ENCODE measurements around the gene HESX1.
A peak's percentile ranks its signal among the peaks of the same experiment; 100 is the strongest.

HESX1 gene

GRCh38 chr3:57169108-57169507 is 30.7 kb downstream of the HESX1 start:
- FAIRE-seq: no peak
- DNase-seq (ENCODE audit: insufficient read length, low spot score): no peak

- DNase-seq (ENCODE audit: insufficient read length, low spot score): no peak
- no peak for FAIRE-seq
These were observed 31.6 kb downstream of the HESX1 start for GRCh38 chr3:57168151-57168550.

- DNase-seq (ENCODE audit: insufficient read length, low spot score) (no peak), FAIRE-seq (no peak)
These were observed 33.1 kb downstream of the HESX1 start for GRCh38 chr3:57166660-57167059.

- FAIRE-seq: no peak
- no peak for DNase-seq (ENCODE audit: insufficient read length, low spot score)
These were observed 34.1 kb downstream of the HESX1 start for GRCh38 chr3:57165641-57166040.

- DNase-seq (ENCODE audit: insufficient read length, low spot score) (peak; percentile 57), FAIRE-seq (peak; percentile 81)
These were observed 34.9 kb downstream of the HESX1 start, which contains the start of gene IL17RD for GRCh38 chr3:57164657-57165573. Gene IL17RD (minus strand): TSS chr3:57165353. CDS start chr3:57165286, 67 bp downstream.

GRCh38 chr3:57164217-57164656 is 35.5 kb downstream of the HESX1 start:
- FAIRE-seq (no peak), DNase-seq (ENCODE audit: insufficient read length, low spot score) (no peak)

- DNase-seq (ENCODE audit: insufficient read length, low spot score) (no peak), FAIRE-seq (no peak)
These were observed 36.0 kb downstream of the HESX1 start for GRCh38 chr3:57163751-57164150.

GRCh38 chr3:57161915-57162314 is 37.9 kb downstream of the HESX1 start:
- FAIRE-seq (no peak), DNase-seq (ENCODE audit: insufficient read length, low spot score) (no peak)

GRCh38 chr3:57160765-57161538 is 38.8 kb downstream of the HESX1 start:
- DNase-seq (ENCODE audit: insufficient read length, low spot score): no peak

GRCh38 chr3:57160076-57160764 is 39.6 kb downstream of the HESX1 start:
- FAIRE-seq (no peak), DNase-seq (ENCODE audit: insufficient read length, low spot score) (no peak)

More at GRCh38 chr3:57160765-57161538, 38.8 kb downstream of the HESX1 start:
- no peak for FAIRE-seq

GRCh38 chr3:57158813-57159738 is 40.7 kb downstream of the HESX1 start:
- no peak for FAIRE-seq

GRCh38 chr3:57158325-57158724 is 41.5 kb downstream of the HESX1 start:
- no peak for FAIRE-seq
- no peak for DNase-seq (ENCODE audit: insufficient read length, low spot score)

More at GRCh38 chr3:57158813-57159738, 40.7 kb downstream of the HESX1 start:
- DNase-seq (ENCODE audit: insufficient read length, low spot score): no peak

- FAIRE-seq: no peak
- no peak for DNase-seq (ENCODE audit: insufficient read length, low spot score)
These were observed 42.2 kb downstream of the HESX1 start for GRCh38 chr3:57157545-57157944.

GRCh38 chr3:57155310-57155643 is 44.5 kb downstream of the HESX1 start:
- FAIRE-seq (no peak), DNase-seq (ENCODE audit: insufficient read length, low spot score) (no peak)

GRCh38 chr3:57154470-57155309 is 45.1 kb downstream of the HESX1 start:
- DNase-seq (ENCODE audit: insufficient read length, low spot score) (no peak), FAIRE-seq (no peak)

GRCh38 chr3:57152151-57153143 is 47.3 kb downstream of the HESX1 start:
- DNase-seq (ENCODE audit: insufficient read length, low spot score) (no peak), FAIRE-seq (no peak)

GRCh38 chr3:57151749-57152148 is 48.0 kb downstream of the HESX1 start:
- FAIRE-seq: no peak
- no peak for DNase-seq (ENCODE audit: insufficient read length, low spot score)

- FAIRE-seq (no peak), DNase-seq (ENCODE audit: insufficient read length, low spot score) (no peak)
These were observed 48.7 kb downstream of the HESX1 start for GRCh38 chr3:57151021-57151449.

Measured in GM19239 (cell line).